Thymus (tissue), 11 donors: Measurements from ENCODE around the gene FRMD4A. TPM values are rescaled to one million over a fixed set of nuclear protein-coding genes. Genes with fewer than 3 reads are reported as not detected.
"Not testable (repeated sequence)": the region's sequence is repeated elsewhere in the genome, so short reads cannot be mapped to it uniquely, and the experiment has no call there.

Experiments
- DNase-seq, 9 donors: peaks; one replicate each; pipeline ENCODE4 v3.0.0-alpha.2; 2013; ENCODE audit warnings: low spot score in 9 of 9, low read depth in 6 of 9, missing footprints in 1 of 9
- H3K27ac ChIP-seq, 2 donors: one replicate each; pipeline ENCODE4 v1.5.1; 2013; ENCODE audit warnings: control low read depth in 1 of 2, low read depth in 1 of 2, low read length in 1 of 2, mild to moderate bottlenecking in 1 of 2, moderate library complexity in 1 of 2
- H3K27me3 ChIP-seq, 2 donors: one replicate each; pipeline ENCODE4 v1.5.1; 2013; ENCODE audit warnings: low read length in 1 of 2; ENCODE audit not compliant: control insufficient read depth in 2 of 2, insufficient read depth in 1 of 2
- H3K36me3 ChIP-seq, 2 donors: one replicate each; pipeline ENCODE4 v1.5.1; 2013; ENCODE audit warnings: low read length in 1 of 2, mild to moderate bottlenecking in 1 of 2, moderate library complexity in 1 of 2; ENCODE audit not compliant: control insufficient read depth in 2 of 2, insufficient read depth in 2 of 2
- H3K4me1 ChIP-seq, 2 donors: one replicate each; pipeline ENCODE4 v1.5.1; 2013; ENCODE audit warnings: low read length in 2 of 2; ENCODE audit not compliant: control insufficient read depth in 2 of 2, insufficient read depth in 2 of 2
- H3K4me3 ChIP-seq, 2 donors: one replicate each; pipeline ENCODE4 v1.5.1; 2013; ENCODE audit warnings: low read length in 2 of 2, control low read depth in 1 of 2, mild to moderate bottlenecking in 1 of 2
- H3K9me3 ChIP-seq, 2 donors: one replicate each; pipeline ENCODE4 v1.5.1; 2013; ENCODE audit warnings: low read length in 1 of 2, mild to moderate bottlenecking in 1 of 2; ENCODE audit not compliant: control insufficient read depth in 2 of 2, insufficient read depth in 1 of 2
- WGBS: extraction: QIAGEN DNeasy Blood & Tissue Kit; methylation state at CpG from one replicate; pipeline ENCODE4 v1.1.7; 2013; 5-methylcytosine and 5-hydroxymethylcytosine counted together
- polyA plus RNA-seq: library from polyadenylated mRNA; stranded (reverse); fragments of 200-250 nt; gene quantifications from one replicate; pipeline ENCODE4 v1.2.3, GENCODE V29; 2013
- total RNA-seq: library from RNA; stranded (reverse); fragments of 120-200 nt; gene quantifications from one replicate; pipeline ENCODE4 v1.2.4, GENCODE V29; 2013
- donor health status: healthy.

The FRMD4A gene
- total and polyA plus RNA-seq, 2 donors: 13.3 to 16.2 TPM

- no peaks in the 10 kb centered on the region for H3K9me3 ChIP-seq
- H3K4me1 ChIP-seq: no peaks in the 10 kb centered on the region
- no peak overlapping the region for H3K4me3 ChIP-seq
- DNase-seq: no peak
- no peaks in the 10 kb centered on the region for H3K27me3 ChIP-seq
- WGBS: 93% methylated on average over 4 of the region's 4 CpGs
- no peak overlapping the region for H3K27ac ChIP-seq
- no peaks in the 10 kb centered on the region for H3K36me3 ChIP-seq
These were observed 184.2 kb downstream of the FRMD4A start for GRCh38 chr10:14146501-14146900.

- 91% methylated on average over 3 of the region's 3 CpGs for WGBS
- Histone ChIP-seq H3K27ac (no peak overlapping the region), H3K4me1 (no peaks in the 10 kb centered on the region), H3K4me3 (no peak overlapping the region), H3K36me3 (no peaks in the 10 kb centered on the region), H3K27me3 (no peaks in the 10 kb centered on the region), H3K9me3 (no peaks in the 10 kb centered on the region)
- no peak for DNase-seq
These were observed 184.7 kb downstream of the FRMD4A start for GRCh38 chr10:14146025-14146424.

- 85% methylated on average over 4 of the region's 4 CpGs for WGBS
- Histone ChIP-seq H3K27ac (no peak overlapping the region), H3K4me3 (no peak overlapping the region), H3K27me3 (no peaks in the 10 kb centered on the region), H3K4me1 (no peaks in the 10 kb centered on the region), H3K9me3 (no peaks in the 10 kb centered on the region), H3K36me3 (no peaks in the 10 kb centered on the region)
- no peak for DNase-seq
These were observed 186.3 kb downstream of the FRMD4A start for GRCh38 chr10:14144451-14144850.

GRCh38 chr10:14142606-14143250 is 188.0 kb downstream of the FRMD4A start:
- WGBS: 84% methylated on average over 4 of the region's 4 CpGs
- DNase-seq: no peak
- H3K36me3 ChIP-seq: no peaks in the 10 kb centered on the region
- no peak overlapping the region for H3K4me3 ChIP-seq
- H3K4me1 ChIP-seq: no peaks in the 10 kb centered on the region
- no peak overlapping the region for H3K27ac ChIP-seq
- H3K9me3 ChIP-seq: no peaks in the 10 kb centered on the region
- no peaks in the 10 kb centered on the region for H3K27me3 ChIP-seq

- no peak overlapping the region for H3K27ac ChIP-seq
- no peaks in the 10 kb centered on the region for H3K36me3 ChIP-seq
- DNase-seq: no peak
- WGBS: 91% methylated on average over 5 of the region's 5 CpGs
- H3K27me3 ChIP-seq: no peaks in the 10 kb centered on the region
- H3K4me1 ChIP-seq: no peaks in the 10 kb centered on the region
- no peak overlapping the region for H3K4me3 ChIP-seq
- no peaks in the 10 kb centered on the region for H3K9me3 ChIP-seq
These were observed 189.4 kb downstream of the FRMD4A start for GRCh38 chr10:14141283-14141682.

- Histone ChIP-seq H3K4me3 (no peak overlapping the region), H3K9me3 (no peaks in the 10 kb centered on the region), H3K4me1 (no peaks in the 10 kb centered on the region), H3K36me3 (no peaks in the 10 kb centered on the region), H3K27ac (no peak overlapping the region), H3K27me3 (no peaks in the 10 kb centered on the region)
- DNase-seq: no peak
- 80% methylated on average over 3 of the region's 3 CpGs for WGBS
These were observed 193.3 kb downstream of the FRMD4A start for GRCh38 chr10:14137391-14137790.

GRCh38 chr10:14135196-14135595 is 195.5 kb downstream of the FRMD4A start:
- WGBS: 30% methylated on average over 2 of the region's 2 CpGs
- not testable (repeated sequence) for H3K9me3 ChIP-seq, H3K36me3 ChIP-seq, DNase-seq, H3K27ac ChIP-seq, H3K4me3 ChIP-seq, H3K27me3 ChIP-seq, H3K4me1 ChIP-seq

GRCh38 chr10:14134275-14134674 is 196.4 kb downstream of the FRMD4A start:
- DNase-seq: no peak
- Histone ChIP-seq H3K27me3 (no peaks in the 10 kb centered on the region), H3K4me1 (no peaks in the 10 kb centered on the region), H3K4me3 (no peak overlapping the region), H3K36me3 (no peaks in the 10 kb centered on the region), H3K27ac (no peak overlapping the region), H3K9me3 (no peaks in the 10 kb centered on the region)
- WGBS: 92% methylated on average over 1 of the region's 1 CpG

- H3K27ac ChIP-seq: no peak overlapping the region
- no peak for DNase-seq
- H3K9me3 ChIP-seq: no peaks in the 10 kb centered on the region
- no peak overlapping the region for H3K4me3 ChIP-seq
- H3K4me1 ChIP-seq: no peaks in the 10 kb centered on the region
- H3K27me3 ChIP-seq: no peaks in the 10 kb centered on the region
- no peaks in the 10 kb centered on the region for H3K36me3 ChIP-seq
- 92% methylated on average over 14 of the region's 14 CpGs for WGBS
These were observed 199.3 kb downstream of the FRMD4A start for GRCh38 chr10:14131261-14131960.
